IMR-90 (cell line): ENCODE data around the gene HAGHL. TPM values are rescaled to one million over a fixed set of nuclear protein-coding genes. Genes with fewer than 3 reads are reported as not detected.

Experiments used
- ATAC-seq: fragments of 200-7000 bp; cut with Tn5 transposase; 2 replicates; pipeline ENCODE4 v1.9.1; 2020; ENCODE audit warnings: low read depth, mild to moderate bottlenecking, moderate library complexity
- BruUV-seq: library from RNA; stranded (reverse); fragments of 400-500 nt; replicated peaks from 2 replicates; lab custom pipeline; 2021; lab: Mats Ljungman, UMichigan
- CTCF ChIA-PET: fragments of 300-600 bp; formaldehyde crosslinking; extraction: SDS; loops from one replicate; lab custom pipeline; 2021; ENCODE audit warnings: antibody characterized with exemption; lab: Yijun Ruan, JAX
- POLR2A ChIA-PET: fragments of 300-600 bp; sonication (Branson Sonifier 250); formaldehyde crosslinking; loops from one replicate; lab custom pipeline; 2022; ENCODE audit warnings: antibody characterized with exemption; ENCODE audit not compliant: unreplicated experiment; lab: Charles Lee
- DNase-seq: peaks from one replicate; pipeline ENCODE4 v3.0.0; 2013
- H2AFZ ChIP-seq: replicated peaks from 2 replicates; pipeline ENCODE3; 2013; ENCODE audit warnings: low read length, mild to moderate bottlenecking; ENCODE audit not compliant: poor library complexity
- H2AK5ac ChIP-seq: 2 replicates; pipeline ENCODE4 v1.6.1; 2013; ENCODE audit warnings: low read depth, low read length, inconsistent platforms
- H2AK9ac ChIP-seq: replicated peaks from 2 replicates; pipeline ENCODE3; 2013; ENCODE audit warnings: mild to moderate bottlenecking, low read depth, low read length, moderate library complexity; ENCODE audit not compliant: poor library complexity
- H2BK120ac ChIP-seq: 2 replicates; pipeline ENCODE4 v1.6.1; 2013; ENCODE audit warnings: low read depth, low read length, inconsistent platforms
- H2BK15ac ChIP-seq: 3 replicates; pipeline ENCODE4 v1.6.1; 2013; ENCODE audit warnings: low read depth, low read length, inconsistent platforms
- H2BK20ac ChIP-seq: 2 replicates; pipeline ENCODE4 v1.6.1; 2013; ENCODE audit warnings: low read depth, mild to moderate bottlenecking, inconsistent platforms, low read length, moderate library complexity
- H2BK5ac ChIP-seq: 2 replicates; pipeline ENCODE4 v1.6.1; 2013; ENCODE audit warnings: mild to moderate bottlenecking, low read depth, low read length, inconsistent platforms; ENCODE audit not compliant: poor library complexity, severe bottlenecking
- H3K14ac ChIP-seq: replicated peaks from 2 replicates; pipeline ENCODE4 v1.6.1; 2013; ENCODE audit warnings: low read depth, low read length, inconsistent platforms
- H3K18ac ChIP-seq: 2 replicates; pipeline ENCODE4 v1.6.1; 2013; ENCODE audit warnings: low read depth, low read length, control low read depth
- H3K23ac ChIP-seq: 2 replicates; pipeline ENCODE4 v1.6.1; 2013; ENCODE audit warnings: low read depth, low read length, inconsistent platforms
- H3K27ac ChIP-seq: 2 replicates; pipeline ENCODE4 v1.5.1; 2013; ENCODE audit warnings: mild to moderate bottlenecking, control low read depth, low read length; ENCODE audit not compliant: insufficient read depth
- H3K27me3 ChIP-seq: 2 replicates; pipeline ENCODE4 v1.6.1; 2013; ENCODE audit warnings: low read length; ENCODE audit not compliant: control insufficient read depth, insufficient read depth
- H3K36me3 ChIP-seq: 2 replicates; pipeline ENCODE4 v1.6.1; 2013; ENCODE audit warnings: low read length, mixed read lengths; ENCODE audit not compliant: control insufficient read depth, insufficient read depth
- H3K4ac ChIP-seq: 2 replicates; pipeline ENCODE4 v1.6.1; 2013; ENCODE audit warnings: low read depth, low read length, inconsistent platforms
- H3K4me1 ChIP-seq: 2 replicates; pipeline ENCODE4 v1.6.1; 2013; ENCODE audit warnings: low read length, mixed read lengths; ENCODE audit not compliant: control insufficient read depth, insufficient read depth
- H3K4me2 ChIP-seq: 2 replicates; pipeline ENCODE4 v1.6.1; 2013; ENCODE audit warnings: low read depth, mild to moderate bottlenecking, control low read depth, low read length, moderate library complexity
- H3K4me3 ChIP-seq: 2 replicates; pipeline ENCODE4 v1.5.1; 2013; ENCODE audit warnings: low read depth, mild to moderate bottlenecking, control low read depth, low read length, moderate library complexity; ENCODE audit not compliant: insufficient read depth
- H3K56ac ChIP-seq: 2 replicates; pipeline ENCODE4 v1.6.1; 2013; ENCODE audit warnings: low read length, inconsistent platforms; ENCODE audit not compliant: insufficient read depth; ENCODE audit errors: extremely low read depth
- H3K79me1 ChIP-seq, 2 experiments: 2 replicates each; pipeline ENCODE4 v1.6.1; 2013; ENCODE audit warnings: low read length in 2 of 2, inconsistent platforms in 1 of 2, low read depth in 1 of 2
- H3K9ac ChIP-seq: 2 replicates; pipeline ENCODE4 v1.6.1; 2013; ENCODE audit warnings: low read depth, low read length, control low read depth
- H3K9me1 ChIP-seq: 2 replicates; pipeline ENCODE4 v1.6.1; 2013; ENCODE audit warnings: low read length, inconsistent platforms; ENCODE audit not compliant: insufficient read depth
- H3K9me3 ChIP-seq: 2 replicates; pipeline ENCODE4 v1.6.1; 2013; ENCODE audit warnings: low read length; ENCODE audit not compliant: control insufficient read depth, insufficient read depth
- H4K20me1 ChIP-seq: 2 replicates; pipeline ENCODE4 v1.6.1; 2013; ENCODE audit warnings: low read length, inconsistent platforms; ENCODE audit not compliant: insufficient read depth
- H4K5ac ChIP-seq: 2 replicates; pipeline ENCODE4 v1.6.1; 2013; ENCODE audit warnings: mild to moderate bottlenecking, low read depth, low read length, control low read depth
- H4K8ac ChIP-seq, 2 experiments: 2 replicates each; pipeline ENCODE4 v1.6.1; 2013; ENCODE audit warnings: low read depth in 2 of 2, low read length in 2 of 2, control low read depth in 1 of 2, inconsistent platforms in 1 of 2
- H4K91ac ChIP-seq: 2 replicates; pipeline ENCODE4 v1.6.1; 2013; ENCODE audit warnings: low read depth, low read length, inconsistent platforms; ENCODE audit not compliant: insufficient read depth
- BHLHE40 ChIP-seq: fragments of 150-350 bp; IDR thresholded peaks from 2 replicates; pipeline ENCODE4 v1.6.1; 2016; ENCODE audit warnings: mild to moderate bottlenecking, low read depth, low read length
- CTCF ChIP-seq: conservative IDR thresholded peaks from 2 replicates; pipeline ENCODE4 v1.5.1; 2012; ENCODE audit warnings: mild to moderate bottlenecking, low read depth, low read length, improper control_type of control experiment
- FOS ChIP-seq: fragments of 150-350 bp; IDR thresholded peaks from 2 replicates; pipeline ENCODE4 v1.6.1; 2016; ENCODE audit warnings: low read depth, low read length
- MAZ ChIP-seq: IDR thresholded peaks from 2 replicates; pipeline ENCODE4 v1.6.1; 2012; ENCODE audit warnings: low read depth, mild to moderate bottlenecking, low read length, improper control_type of control experiment, moderate library complexity, borderline replicate concordance
- MXI1 ChIP-seq: IDR thresholded peaks from 2 replicates; pipeline ENCODE4 v1.6.1; 2012; ENCODE audit warnings: low read depth, mild to moderate bottlenecking, low read length, moderate library complexity, borderline replicate concordance
- POLR2A ChIP-seq: IDR thresholded peaks from 2 replicates; pipeline ENCODE4 v1.6.1; 2012; ENCODE audit warnings: mild to moderate bottlenecking, low read depth, low read length
- RFX5 ChIP-seq: IDR thresholded peaks from 2 replicates; pipeline ENCODE4 v1.8.0; 2012; ENCODE audit warnings: low read depth, mild to moderate bottlenecking, low read length, moderate library complexity
- WGBS, 2 experiments: methylation state at CpG; one replicate each; pipeline versions ENCODE4 v1.1.5 to v1.1.7; 2013; ENCODE audit warnings: missing lambda C conversion rate in 2 of 2; ENCODE audit not compliant: insufficient read length in 1 of 2; ENCODE audit errors: extremely low coverage in 2 of 2; 5-methylcytosine and 5-hydroxymethylcytosine counted together
- dilution Hi-C: fragments of 300-500 bp; cut with HindIII; formaldehyde crosslinking; loops from one replicate; pipeline ENCODE4 v1.14.3; 2018; ENCODE audit warnings: low sequenced_read_pairs; ENCODE audit not compliant: unreplicated experiment
- in situ Hi-C: fragments of 300-500 bp; cut with MboI; formaldehyde crosslinking; loops from 3 replicates; pipeline ENCODE4 v1.14.3; 2019; ENCODE audit warnings: low sequenced_read_pairs, inconsistent platforms, mixed read lengths
- intact Hi-C: fragments of 100-400 bp; cut with micrococcal nuclease; formaldehyde crosslinking; loops from 2 replicates; pipeline ENCODE4 v1.10.0; 2022
- polyA plus RNA-seq, 3 experiments: library from polyadenylated mRNA; depleted of rRNA; stranded (reverse); fragments of >200 nt; gene quantifications; 2 replicates each; pipeline ENCODE4 v1.2.3, GENCODE V29; 2012; ENCODE audit warnings: low replicate concordance in 1 of 3
- total RNA-seq: library from RNA; depleted of rRNA; stranded (reverse); fragments of >200 nt; gene quantifications from 2 replicates; pipeline ENCODE4 v1.2.3, GENCODE V29; 2012

The HAGHL gene
- total and polyA plus RNA-seq, 2 of the 4 experiments (the other 2 are of a cell fraction), result 3.0 to 12.5 TPM

DNA sequence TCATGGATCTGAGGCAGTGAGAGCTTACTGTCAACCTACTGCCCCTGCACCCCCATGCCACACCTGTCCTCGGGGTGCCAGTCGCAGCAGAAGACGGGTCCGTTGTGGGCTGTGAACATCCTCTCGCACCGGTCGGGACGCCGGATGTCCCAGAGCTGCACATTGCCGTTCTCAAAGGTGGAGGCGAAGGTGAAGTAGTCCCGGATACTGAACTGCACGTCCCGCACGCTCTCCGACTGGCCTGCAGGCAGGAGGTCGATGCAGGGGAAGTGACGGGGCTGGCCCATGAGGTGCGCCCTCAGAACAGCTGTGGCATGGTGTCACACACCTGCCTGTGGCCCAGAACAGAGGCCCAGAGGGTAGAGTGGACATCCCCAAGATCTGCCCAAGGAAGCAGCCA, 39.4 kb upstream of the HAGHL start:
- no peak overlapping the region for H4K91ac ChIP-seq
- POLR2A ChIA-PET, result no interaction called here
- 96% methylated on average over 13 of the region's 19 CpGs; no CpG with 5 or more reads in 1 of the 2 experiments for WGBS, 2 experiments

More for the DNA sequence above, 39.4 kb upstream of the HAGHL start:
- H3K9me1 ChIP-seq, result peaks cover 7% of the 10 kb centered on the region
- no peak overlapping the region for H2BK5ac ChIP-seq
- no peak overlapping the region for H4K5ac ChIP-seq
- in situ Hi-C loops (no loop called here), dilution Hi-C loops (no loop called here), intact Hi-C loops (no loop called here)
- H3K4me2 ChIP-seq, result no peak overlapping the region
- no peak overlapping the region for H3K14ac ChIP-seq
- no peak overlapping the region for H3K27ac ChIP-seq
- no peak overlapping the region for H3K4me3 ChIP-seq
- TF ChIP-seq POLR2A, result no peak
- TF ChIP-seq RFX5, result no peak
- TF ChIP-seq MXI1, result no peak
- TF ChIP-seq BHLHE40, result no peak
- no peak for TF ChIP-seq FOS
- no peak for TF ChIP-seq CTCF
- no peak for TF ChIP-seq MAZ
- H3K18ac ChIP-seq, result no peak overlapping the region
- no peak overlapping the region for H4K8ac ChIP-seq
- ATAC-seq (no peak), DNase-seq (no peak)
- no peaks in the 10 kb centered on the region for H3K9me3 ChIP-seq
- H3K56ac ChIP-seq, result no peak overlapping the region
- H2AFZ ChIP-seq, result no peak overlapping the region
- BruUV-seq, result no TSS peak
- H3K4me1 ChIP-seq, result peaks cover 18% of the 10 kb centered on the region
- H4K20me1 ChIP-seq, result peaks cover 9% of the 10 kb centered on the region
- no peak overlapping the region for H2BK15ac ChIP-seq
- H3K23ac ChIP-seq, result no peak overlapping the region
- H3K36me3 ChIP-seq, result peaks cover 29% of the 10 kb centered on the region
- H2AK9ac ChIP-seq, result no peak overlapping the region
- H3K27me3 ChIP-seq, result peaks cover 4% of the 10 kb centered on the region
- H2BK20ac ChIP-seq, result no peak overlapping the region
- CTCF ChIA-PET, result no interaction called here
- no peak overlapping the region for H2BK120ac ChIP-seq
- peaks cover 10 to 45% of the 10 kb centered on the region in 2 experiments for H3K79me1 ChIP-seq
- no peak overlapping the region for H3K9ac ChIP-seq
- H3K4ac ChIP-seq, result no peak overlapping the region
- H2AK5ac ChIP-seq, result no peak overlapping the region
